HG02885 (cell line): ENCODE measurements around the gene SH2D5.
"Not testable (repeated sequence)": the region's sequence is repeated elsewhere in the genome, so short reads cannot be mapped to it uniquely, and the experiment has no call there.

Experiments used
- ATAC-seq: cut with Tn5 transposase; IDR thresholded peaks from one replicate; pipeline ENCODE4 v1.9.1; 2021; ENCODE audit warnings: mild to moderate bottlenecking; ENCODE audit not compliant: unreplicated experiment, poor library complexity

Gene SH2D5

DNA sequence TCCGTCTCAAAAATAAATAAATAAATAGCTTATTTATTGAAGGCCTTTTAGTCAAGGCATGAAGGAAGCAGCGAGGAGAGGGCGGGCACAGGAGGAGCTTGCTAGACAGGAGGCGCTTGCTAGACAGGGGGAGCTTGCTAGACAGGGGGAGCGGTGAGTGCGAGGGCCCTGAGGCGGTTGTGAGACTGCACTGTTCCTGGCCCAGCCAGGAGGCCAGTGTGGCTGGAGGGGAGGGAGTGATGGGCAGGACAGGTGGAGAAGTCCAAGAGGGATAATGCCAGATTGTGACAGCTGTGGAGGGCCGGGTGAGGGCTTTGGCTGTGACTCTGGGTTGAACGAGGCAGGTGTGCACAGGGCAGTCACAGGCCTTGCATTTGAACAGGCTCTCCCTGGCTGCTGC, 32.9 kb downstream of the SH2D5 start:
- ATAC-seq = no peak

DNA sequence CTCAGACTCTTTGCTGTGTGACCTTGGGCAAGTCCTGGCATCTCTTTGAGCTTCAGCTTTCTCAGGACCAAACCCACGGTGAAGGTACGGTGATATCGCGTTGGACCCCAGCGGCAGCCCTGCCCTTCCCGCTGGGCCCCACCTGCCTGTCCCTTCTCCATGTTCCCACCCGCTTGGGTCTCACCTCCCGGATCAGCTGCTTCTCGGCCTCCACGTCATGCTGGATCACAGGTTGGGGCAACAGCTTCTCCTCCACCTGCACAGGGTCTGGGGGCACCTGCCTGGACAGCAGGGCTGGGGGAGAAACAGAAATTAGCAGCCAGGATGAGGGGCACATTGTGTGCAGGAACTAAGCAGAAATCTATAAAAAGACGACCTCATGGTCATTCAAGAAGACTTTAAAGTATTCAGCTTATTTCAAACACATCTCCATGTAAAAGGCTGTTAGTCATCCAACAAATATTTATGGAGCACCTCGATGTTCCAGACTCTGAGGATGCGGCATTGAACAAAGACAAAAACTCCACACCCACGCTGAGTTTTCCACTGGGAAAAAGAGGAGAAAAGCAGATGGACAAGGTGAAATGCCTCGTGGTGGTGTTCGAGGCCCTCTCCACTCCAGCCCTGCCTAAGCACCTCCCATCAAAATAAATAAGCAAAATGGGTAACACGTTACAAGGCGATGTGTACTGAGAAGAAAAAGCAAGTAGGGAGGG, 34.1 kb downstream of the SH2D5 start:
- no peak for ATAC-seq

DNA sequence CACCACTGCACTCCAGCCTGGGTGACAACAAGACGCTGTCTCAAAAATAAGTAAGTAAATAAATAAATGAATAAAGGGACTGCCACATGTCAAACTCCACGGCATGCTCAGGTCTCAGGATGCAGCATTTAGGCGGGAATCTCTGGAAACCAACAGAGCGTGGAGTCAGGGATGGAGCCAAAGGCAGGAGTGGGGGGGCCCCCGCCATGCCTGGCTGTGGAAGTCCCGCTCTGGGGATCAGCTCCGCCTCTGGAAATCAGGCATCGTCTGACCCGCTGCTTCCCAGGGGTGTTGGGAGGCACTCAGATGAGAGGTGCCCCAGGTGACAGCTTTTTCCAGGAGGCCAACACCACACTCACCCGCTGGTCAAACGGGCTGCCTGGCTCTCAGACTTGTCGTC, 34.9 kb downstream of the SH2D5 start:
- no peak for ATAC-seq

DNA sequence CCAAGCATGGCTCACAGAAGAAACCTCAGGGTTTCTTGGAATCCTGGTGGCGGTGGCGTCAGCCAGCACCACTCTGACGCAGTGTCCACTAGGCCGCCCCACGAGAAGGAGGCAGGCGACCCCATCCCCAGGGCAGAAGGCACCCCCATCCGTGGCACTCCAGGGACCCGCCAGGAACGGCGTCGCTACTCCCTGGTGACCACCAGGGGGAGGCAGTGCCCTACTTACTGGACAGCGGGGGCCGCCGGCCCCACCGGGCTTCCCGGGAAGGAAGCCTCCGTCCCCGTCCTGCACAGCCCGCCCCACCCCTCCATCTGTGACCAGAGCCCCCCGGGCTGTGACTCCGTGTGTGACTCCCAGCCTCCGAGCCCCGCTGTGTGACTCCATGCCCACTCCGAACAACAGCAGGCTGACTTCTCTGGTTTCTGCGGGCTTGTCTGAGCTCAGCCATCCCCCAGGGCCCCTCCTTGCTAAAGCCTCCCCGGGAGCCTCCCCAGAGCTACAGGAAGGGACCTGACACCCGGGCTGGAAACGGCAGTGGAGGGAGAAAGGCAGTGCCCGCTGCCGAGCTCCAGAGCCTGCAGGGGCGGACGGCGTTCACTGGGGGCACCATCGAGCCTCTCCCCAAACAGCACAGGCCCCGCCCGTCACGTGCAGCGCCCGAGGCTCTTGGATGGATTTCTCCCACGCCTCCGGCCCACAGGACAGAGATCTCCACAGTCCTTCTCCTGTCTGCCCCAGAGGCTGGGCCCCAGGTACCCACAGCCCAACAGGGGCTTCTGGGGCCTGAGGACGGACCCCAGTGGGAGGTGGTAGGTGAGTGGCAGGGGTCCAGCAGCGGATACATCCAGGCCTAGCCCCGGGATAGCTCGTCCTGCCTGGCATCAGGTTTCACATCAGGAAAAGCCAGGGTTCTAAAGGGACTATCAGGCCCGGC, 35.8 kb downstream of the SH2D5 start:
- ATAC-seq = peak; percentile 69

DNA sequence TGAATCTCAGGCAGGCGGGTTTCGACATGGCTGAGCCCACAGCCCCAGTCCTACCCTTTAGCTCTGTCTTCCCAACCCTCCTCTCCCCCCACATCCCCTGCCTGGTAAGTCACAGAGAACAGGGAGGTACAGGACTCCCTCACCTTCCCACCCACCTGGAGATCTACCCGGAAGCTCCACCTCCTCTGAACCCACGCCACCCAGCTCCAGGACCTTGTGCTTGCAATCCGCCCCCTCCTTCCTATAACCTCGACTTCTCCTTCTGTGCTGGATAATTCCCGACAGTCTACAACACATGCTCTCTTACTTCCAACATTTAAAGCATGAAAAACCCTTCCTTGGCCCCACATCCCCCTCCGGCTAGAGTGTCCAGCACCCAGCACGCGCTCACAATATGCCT, 37.0 kb downstream of the SH2D5 start:
- ATAC-seq = no peak

DNA sequence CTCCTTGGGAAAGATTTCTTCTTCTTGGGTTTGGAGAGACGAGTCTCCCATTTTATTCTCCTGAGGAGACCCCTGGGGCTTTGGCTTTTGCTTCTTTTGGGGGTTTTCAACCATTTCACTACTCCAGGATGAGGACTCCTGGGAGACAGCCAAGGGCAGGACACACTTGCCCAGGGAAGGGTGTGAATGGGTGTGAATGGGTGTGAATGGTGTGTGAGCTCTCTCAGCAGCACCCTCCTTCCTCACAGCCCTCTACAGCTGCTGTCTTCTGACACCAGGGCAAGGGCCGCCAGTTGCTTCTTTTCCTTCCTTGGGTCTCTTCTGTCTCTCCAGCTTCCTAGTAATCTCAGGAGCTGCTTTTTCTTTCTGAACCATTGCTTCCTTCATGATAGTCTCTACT, 38.9 kb downstream of the SH2D5 start:
- ATAC-seq = no peak

DNA sequence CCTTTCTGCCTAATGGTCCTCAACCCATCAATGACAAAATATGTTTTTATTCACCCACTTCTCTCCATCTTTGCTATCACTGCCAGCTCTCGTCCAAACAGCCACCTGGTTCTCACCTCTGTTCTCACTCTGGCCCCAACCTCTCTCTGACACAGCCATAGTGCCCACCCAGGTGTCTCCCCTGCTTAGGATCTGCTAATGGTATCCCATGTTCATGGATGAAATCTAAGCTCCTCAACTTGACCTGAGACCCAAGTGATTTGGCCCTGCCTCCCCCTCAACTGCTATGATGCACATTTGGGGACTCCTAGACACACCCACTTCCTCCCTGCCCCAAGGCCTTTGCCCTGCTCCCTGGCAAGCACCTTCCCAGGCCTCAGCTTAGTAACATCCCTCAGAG, 40.6 kb downstream of the SH2D5 start:
- no peak for ATAC-seq

DNA sequence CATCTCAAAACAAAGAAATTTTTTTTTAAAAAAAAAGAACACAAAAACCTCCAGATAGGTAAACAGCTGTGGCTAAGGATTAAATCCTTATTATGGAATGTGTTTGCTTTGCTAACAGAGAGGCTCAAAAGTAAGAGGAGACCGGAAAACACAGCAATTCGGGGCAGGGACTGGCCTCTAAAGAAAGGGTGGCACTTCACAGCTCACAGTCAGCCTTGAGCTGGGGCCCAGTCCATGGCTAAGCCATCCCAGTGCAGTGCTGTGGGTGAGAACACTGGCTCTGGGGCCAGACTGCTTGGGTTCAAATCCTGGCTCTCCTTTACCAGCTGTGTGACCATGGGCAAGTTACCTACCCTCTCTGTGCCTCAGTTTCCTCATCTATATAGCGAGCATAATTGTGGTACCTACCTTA, 42.9 kb downstream of the SH2D5 start:
- ATAC-seq = no peak

DNA sequence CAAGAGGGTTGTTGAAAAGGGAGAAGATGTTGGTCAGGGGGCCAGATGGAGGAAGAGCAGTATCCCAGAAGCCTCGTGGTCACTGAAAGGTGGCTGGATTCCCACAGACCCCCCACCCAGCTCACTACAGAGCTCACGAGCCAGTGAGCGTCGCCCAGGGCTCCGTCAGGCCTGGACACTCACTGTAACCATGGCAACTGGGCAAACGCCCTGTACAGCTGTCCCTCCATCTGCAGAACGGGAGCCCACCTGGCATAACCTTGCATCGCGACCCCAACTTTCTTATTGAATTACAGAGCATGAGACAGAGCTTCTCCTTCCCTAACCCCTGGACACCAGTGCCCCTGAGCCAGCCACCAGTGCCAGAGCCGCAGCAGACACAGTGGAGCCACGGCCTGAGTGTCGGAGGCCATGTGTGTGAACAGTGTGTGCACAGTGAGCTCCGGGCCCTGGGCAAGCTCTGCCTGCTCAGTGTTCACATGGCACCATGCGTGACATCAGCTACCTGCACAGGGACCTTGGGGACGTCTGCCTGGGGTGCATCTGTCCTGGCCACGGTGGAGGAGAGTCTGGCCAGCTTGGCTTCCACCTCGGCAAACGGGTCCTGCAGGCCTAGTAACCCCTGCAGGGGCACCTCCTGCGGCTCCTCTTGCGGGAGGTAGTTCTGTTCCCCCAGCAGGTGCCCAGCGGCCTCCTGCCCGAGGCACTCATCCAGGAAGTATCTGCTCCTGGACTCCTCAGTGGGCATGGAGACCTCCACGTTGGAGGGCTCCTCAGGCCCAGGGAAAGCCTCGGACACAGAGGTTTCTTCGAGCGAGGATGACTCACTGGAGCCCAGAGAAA, 45.4 kb downstream of the SH2D5 start:
- no peak for ATAC-seq

DNA sequence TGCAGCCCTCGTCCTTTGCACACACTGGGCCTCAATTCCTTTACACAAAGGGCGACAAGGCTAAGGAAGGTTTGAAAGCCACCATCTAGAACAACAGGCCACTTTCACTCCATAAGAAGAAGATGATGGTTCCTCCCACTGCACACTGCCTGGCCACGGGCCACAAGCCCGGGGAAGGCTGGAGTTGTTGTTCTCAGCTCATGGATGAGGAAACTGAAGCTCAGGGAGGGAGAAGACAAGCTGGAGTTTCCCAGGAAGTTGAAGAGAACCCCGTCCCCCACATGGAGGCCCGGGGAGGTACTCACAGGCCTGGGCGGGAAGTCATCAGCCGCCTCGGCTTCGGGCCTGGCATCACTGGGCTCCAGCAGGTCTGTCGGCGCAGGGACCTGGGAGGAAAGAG, 46.8 kb downstream of the SH2D5 start:
- no peak for ATAC-seq

DNA sequence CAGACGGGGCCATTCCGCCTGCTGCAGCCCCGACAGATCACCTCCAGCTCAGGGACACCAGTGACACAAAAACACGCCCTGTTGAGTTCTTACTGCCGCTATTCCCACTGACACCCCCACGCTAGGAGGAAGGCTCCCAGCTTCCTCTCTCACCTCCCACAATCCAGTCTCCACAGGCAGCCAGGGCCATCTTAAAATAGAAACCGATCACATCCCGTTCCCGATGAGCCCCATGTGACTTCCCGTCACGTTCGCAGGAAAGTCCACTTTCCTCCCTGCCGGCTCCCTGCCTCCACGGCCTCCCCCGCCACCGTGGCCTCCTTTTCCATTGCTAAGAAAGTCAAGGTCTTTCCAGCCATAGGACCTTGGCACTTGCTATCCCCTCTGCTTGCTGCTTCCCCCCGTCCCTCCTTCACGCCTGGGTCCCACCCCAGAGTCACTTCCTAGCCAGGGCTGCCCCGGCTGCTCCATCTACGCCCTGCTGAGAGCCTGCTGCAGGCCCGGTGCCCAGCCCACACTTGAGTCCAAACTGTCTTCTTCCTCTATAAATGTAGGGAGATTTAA, 47.3 kb downstream of the SH2D5 start:
- no peak for ATAC-seq

DNA sequence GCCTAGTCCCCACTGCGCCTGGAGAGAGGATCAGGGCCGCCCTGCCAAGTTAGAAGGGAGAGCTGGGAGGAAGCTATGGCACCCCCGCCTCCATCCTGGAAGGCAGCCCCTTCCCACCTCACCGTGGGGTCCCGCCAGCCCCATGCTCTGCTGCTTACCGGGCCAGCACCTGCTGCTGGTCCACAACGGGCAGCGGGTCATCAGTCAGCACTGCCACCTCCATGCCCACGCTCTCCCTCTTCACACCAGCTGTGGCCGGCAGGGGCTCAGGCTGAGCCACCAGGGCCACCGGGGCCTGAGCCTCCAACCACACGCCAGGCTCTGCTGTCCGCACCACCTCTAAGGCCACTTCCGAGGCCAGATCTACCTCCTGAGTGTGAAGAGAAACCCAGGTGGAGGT, 47.9 kb downstream of the SH2D5 start:
- ATAC-seq = no peak

DNA sequence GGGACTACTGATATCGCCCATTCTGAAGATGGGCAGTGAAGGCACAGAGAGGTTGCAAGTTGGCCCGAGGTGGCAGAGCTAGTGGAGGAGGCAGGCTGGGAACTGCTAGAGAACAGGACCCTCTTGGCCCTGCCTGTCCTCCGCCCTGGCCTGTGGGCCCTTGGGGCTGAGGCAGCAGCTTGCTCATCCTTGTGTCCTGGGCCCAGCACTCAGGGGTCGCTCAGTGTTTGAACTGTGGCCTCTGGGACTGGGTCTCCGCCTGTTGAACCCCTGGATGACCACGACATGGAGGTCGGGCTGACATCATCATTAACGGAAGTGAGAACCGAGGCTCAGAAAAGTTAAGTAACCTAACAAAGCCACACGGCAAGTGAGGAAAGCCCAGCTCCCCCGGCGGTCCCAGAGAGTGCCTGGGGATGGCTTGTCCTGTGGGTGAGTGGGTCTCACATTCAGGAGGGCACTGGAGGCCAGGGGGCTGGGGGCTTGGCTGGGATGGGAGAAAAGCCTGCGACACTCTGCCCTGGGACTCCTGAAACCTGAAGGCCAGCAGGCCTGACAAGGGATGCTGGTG, 48.4 kb downstream of the SH2D5 start:
- ATAC-seq = no peak

DNA sequence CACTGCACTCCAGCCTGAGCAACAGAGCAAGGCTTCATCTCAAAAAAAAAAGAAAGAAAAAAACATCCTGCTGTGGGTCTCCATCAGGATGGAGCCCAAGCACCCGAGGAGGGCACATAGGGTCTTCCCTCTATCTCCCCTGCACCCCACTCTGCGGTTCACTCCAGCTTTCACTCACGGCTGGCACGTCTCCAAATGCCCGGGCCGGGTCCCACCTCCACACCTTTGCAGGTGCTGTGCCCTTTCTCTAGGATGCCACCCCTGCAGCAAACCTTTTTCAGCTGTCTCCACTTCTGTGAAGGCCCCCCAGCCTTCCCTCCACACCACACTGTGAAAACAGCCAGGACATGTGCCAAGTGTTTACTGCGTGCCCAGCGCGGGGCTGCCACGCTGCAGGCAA, 48.9 kb downstream of the SH2D5 start:
- ATAC-seq = no peak

DNA sequence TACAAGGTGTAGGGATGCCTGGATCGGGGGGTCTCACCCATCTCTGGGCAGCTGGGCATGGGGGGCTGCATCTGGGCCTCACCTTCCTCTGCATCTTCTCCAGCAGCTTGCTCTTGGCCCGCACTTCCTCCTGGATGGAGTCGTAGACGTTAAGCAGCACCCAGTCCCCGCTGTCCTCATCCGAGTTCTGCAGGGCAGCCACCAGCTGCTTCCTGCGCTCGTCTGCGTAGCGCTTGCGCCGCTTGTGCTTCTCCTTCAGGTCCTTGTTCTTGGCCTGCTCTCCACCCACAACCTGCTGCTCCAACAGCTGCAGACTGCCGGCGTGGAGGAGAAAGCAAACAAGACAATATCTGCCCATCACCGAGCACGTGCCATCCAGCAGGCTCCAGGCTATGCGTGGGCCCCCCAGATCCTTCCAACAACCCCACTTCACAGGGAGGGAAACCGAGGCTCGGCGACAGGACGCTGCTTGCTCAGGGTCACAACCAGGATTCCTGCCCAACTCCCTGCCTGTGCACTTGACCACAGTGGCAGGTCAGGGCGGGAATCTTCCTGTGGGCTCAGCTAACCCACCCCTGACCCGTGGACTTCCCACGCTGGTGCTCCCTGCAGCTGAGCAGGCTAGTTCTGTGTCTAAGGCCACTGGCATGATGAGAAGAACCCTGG, 49.8 kb downstream of the SH2D5 start:
- no peak for ATAC-seq

DNA sequence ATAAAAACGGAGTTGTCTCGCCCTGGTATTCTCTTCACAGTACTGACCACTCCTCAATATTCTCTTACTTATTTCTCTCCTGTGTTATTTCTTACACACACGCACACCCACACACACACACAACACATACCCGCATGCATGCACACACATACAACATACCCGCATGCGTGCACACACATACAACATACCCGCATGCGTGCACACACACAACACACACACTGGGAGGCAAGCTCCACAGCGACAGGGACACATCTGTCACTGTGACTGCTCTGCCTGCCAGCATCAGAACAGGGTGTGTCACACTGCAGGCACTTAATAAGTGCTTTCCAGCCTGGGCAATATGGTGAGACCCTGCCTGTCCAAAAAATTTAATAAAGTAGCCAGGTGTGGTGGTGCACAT, 50.5 kb downstream of the SH2D5 start:
- ATAC-seq = no peak

DNA sequence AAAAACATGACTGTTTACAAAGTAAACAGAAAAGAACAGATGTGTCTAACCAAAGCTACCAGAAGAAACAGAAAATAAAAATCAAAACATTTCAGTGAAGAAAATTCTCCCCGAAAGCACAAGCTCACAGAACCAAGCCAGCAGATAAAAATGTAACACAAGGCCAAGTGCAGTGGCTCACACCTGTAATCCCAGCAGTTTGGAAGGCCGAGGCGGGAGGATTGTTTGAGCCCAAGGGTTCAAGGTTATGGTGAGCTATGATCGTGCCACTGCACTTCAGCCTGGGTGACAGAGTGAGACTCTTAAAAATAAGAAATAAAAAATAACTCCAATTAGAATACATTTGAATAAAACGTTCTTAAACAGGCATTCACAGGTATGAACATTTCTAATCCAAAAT, 52.2 kb downstream of the SH2D5 start:
- no peak for ATAC-seq

DNA sequence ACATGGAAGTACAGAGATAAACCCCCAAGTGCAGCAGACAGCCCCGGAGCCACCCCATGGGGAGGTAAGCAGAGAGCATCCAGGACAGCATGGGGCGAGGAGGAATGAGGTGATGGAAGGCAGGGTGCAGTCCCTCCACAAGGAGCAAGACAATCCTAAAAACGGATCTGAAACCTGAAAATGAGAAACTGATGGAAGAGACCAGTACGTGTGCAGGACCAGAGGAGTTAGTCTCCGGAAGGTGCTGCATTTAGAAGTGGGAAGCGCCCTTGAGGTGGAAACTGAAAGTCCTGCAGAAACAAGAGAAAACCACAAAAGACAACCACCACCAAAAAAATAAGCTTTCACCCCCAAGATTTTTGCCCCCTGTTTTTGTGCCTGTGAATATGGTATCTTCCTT, 53.9 kb downstream of the SH2D5 start:
- no peak for ATAC-seq

DNA sequence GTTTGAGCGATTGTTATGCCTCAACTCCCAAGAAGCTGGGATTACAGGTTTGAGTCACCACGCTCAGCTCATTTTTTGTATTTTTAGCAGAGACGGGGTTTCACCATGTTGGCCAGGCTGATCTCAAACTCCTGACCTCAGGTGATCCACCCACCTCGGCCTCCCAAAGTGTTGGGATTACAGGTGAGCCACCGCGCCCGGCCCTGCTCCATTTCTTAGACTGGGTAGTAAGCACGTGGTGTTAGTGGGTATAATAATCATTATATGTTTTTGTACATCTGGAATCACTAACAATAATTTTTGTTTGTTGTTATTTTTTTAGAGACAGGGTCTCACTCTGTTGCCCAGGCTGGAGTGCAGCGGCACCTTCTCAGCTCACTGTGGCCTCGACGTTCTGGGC, 58.9 kb downstream of the SH2D5 start:
- not testable (repeated sequence) for ATAC-seq

DNA sequence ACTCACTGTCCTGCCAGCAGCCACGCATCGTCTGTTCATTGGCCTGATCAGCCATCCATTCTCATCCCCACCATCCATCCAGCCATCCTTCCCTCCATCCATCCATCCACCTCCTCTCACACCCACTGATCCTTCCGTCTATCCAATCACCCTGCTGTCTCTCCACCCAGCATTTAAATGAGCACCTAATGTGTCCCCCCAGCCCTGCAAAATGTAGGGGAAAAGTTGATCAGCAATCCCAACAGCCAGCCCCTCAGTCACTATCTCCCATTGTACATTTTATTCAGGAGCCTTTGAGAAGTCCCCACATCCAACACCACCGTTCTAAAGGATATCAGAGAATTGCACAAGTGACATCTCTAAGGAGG, 60.3 kb downstream of the SH2D5 start:
- ATAC-seq = no peak
